Muscle layer of duodenum (tissue), 2 donors: ENCODE results near the gene PTPRM.

Experiments used
- H3K27ac ChIP-seq: one replicate; pipeline ENCODE4 v1.7.0; 2013; ENCODE audit warnings: mild to moderate bottlenecking, low read length
- H3K27me3 ChIP-seq: one replicate; pipeline ENCODE4 v1.7.0; 2013; ENCODE audit warnings: low read depth, mild to moderate bottlenecking, control low read depth, low read length
- H3K36me3 ChIP-seq, 2 donors: one replicate each; pipeline ENCODE4 v1.7.0; 2013; ENCODE audit warnings: low read length in 2 of 2, control low read depth in 1 of 2, mild to moderate bottlenecking in 1 of 2; ENCODE audit not compliant: insufficient read depth in 2 of 2, control insufficient read depth in 1 of 2
- H3K4me1 ChIP-seq, 2 donors: one replicate each; pipeline ENCODE4 v1.7.0; 2013; ENCODE audit warnings: low read length in 2 of 2, mild to moderate bottlenecking in 2 of 2, control low read depth in 1 of 2, moderate library complexity in 1 of 2; ENCODE audit not compliant: insufficient read depth in 2 of 2, control insufficient read depth in 1 of 2
- H3K4me3 ChIP-seq, 2 donors: one replicate each; pipeline ENCODE4 v1.7.0; 2013; ENCODE audit warnings: low read length in 2 of 2, low read depth in 1 of 2, mild to moderate bottlenecking in 1 of 2
- H3K9me3 ChIP-seq, 2 donors: one replicate each; pipeline ENCODE4 v1.7.0; 2013; ENCODE audit warnings: low read length in 2 of 2, control low read depth in 1 of 2, mild to moderate bottlenecking in 1 of 2; ENCODE audit not compliant: control insufficient read depth in 1 of 2
- donor health status: healthy.

Gene PTPRM

DNA sequence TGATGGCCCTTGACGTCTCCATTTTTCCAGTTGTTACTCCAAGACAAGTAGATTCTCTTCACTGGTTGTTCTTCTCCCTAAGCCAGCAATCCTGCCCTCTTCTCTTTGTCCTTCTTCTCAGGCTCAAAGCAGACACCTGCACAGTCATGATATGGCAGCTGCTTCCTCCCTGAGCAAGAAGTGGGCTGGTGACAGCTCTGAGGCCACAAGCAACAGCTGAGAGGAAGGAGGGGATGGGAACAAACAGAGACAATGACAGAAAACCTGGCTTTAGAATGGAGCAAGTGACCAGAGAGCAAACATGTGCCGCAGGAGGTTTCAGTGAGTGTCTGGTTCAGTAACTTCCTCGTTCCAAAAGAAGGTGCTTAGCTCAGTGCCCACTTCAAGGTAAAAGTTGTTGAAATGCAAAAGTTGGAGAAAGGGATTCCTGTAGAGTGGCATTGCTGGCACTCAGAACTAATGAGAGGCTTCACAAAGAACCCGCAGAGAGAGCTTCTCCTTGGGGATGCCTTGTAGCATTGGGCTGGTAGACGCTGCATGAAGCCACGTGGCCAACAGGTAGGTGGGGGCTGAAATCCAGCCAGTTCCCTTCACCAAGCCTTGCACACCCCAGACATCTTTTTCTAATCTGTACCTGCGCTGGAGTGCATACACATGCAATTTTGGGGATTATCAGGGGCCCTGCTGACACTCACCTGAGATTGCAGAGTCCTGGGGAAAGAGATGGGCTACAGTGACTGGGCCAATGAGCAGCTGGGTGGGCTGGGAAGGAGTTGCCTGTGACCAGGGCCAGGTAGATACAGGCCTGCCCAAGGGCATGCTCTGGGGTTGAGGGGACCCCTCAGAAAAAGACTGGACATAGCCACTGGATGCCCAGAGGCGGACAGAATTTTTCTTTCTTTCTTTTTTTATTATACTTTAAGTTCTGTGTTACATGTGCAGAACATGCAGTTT lies 888.8 kb downstream of the PTPRM start:
- Histone ChIP-seq H3K27me3 (no peaks in the 10 kb centered on the region), H3K4me3 (no peak overlapping the region), H3K36me3 (no peaks in the 10 kb centered on the region)

More for the DNA sequence above, 888.8 kb downstream of the PTPRM start:
- no peak overlapping the region for H3K27ac ChIP-seq
- no peaks in the 10 kb centered on the region for H3K9me3 ChIP-seq
- no peaks in the 10 kb centered on the region for H3K4me1 ChIP-seq
